Measurements from ENCODE around the gene BPIFB1. TPM values are rescaled to one million over a fixed set of nuclear protein-coding genes. Genes with fewer than 3 reads are reported as not detected.

BPIFB1 gene
- total and polyA plus RNA-seq, 2 experiments from 2014 or later, result not detected

GRCh38 chr20:33291416-33291815 is 8.4 kb downstream of the BPIFB1 start:
- peaks cover 2% of the 10 kb centered on the region; the same call in 1 of the 2 replicates for H3F3A ChIP-seq (ENCODE audit: insufficient read depth)
- H3K4me1 ChIP-seq (ENCODE audit: insufficient read depth), result no peaks in the 10 kb centered on the region
- no peak overlapping the region for H3K4me3 ChIP-seq
- H3K4me2 ChIP-seq (ENCODE audit: unreplicated experiment), result no peak overlapping the region
- peaks cover 35% of the 10 kb centered on the region for H3K27me3 ChIP-seq (replicated peaks; ENCODE audit: insufficient read depth)
- H3K27ac ChIP-seq, result no peak overlapping the region
- no peaks in the 10 kb centered on the region for H3K36me3 ChIP-seq (ENCODE audit: low read depth)
- no peaks in the 10 kb centered on the region for H3K9me2 ChIP-seq (ENCODE audit: insufficient read depth)
- no peak overlapping the region for H2AFZ ChIP-seq
- 57 to 62% methylated on average over 8 of the region's 8 CpGs for WGBS, 2 experiments (ENCODE audit: low coverage in 1 of 2, low lambda C conversion rate in 2 of 2, missing lambda C conversion rate in 2 of 2)
- no peaks in the 10 kb centered on the region for H3K79me2 ChIP-seq (ENCODE audit: insufficient read depth)
- no peak overlapping the region for H3K9ac ChIP-seq
- no peaks in the 10 kb centered on the region for H4K20me1 ChIP-seq (ENCODE audit: insufficient read depth)
- TF ChIP-seq EZH2phosphoT487 (IDR thresholded peaks at IDR 0.05; ENCODE audit: insufficient read depth, low read depth) (no peak), EZH2 (IDR thresholded peaks at IDR 0.05; ENCODE audit: insufficient read depth, poor library complexity, severe bottlenecking) (no peak)
- H3K9me3 ChIP-seq (ENCODE audit: low read depth), result no peaks in the 10 kb centered on the region
- in situ Hi-C loops (cut with MboI), result no loop called here
- DNase-seq, result no peak

- Histone ChIP-seq H3K9me3 (ENCODE audit: low read depth) (no peaks in the 10 kb centered on the region), H3K27ac (no peak overlapping the region), H3K4me3 (no peak overlapping the region), H3F3A (ENCODE audit: insufficient read depth) (peaks cover 5% of the 10 kb centered on the region; the same call in 1 of the 2 replicates), H2AFZ (no peak overlapping the region), H3K9me2 (ENCODE audit: insufficient read depth) (no peaks in the 10 kb centered on the region), H3K4me1 (ENCODE audit: insufficient read depth) (no peaks in the 10 kb centered on the region), H3K36me3 (ENCODE audit: low read depth) (no peaks in the 10 kb centered on the region), H4K20me1 (ENCODE audit: insufficient read depth) (no peaks in the 10 kb centered on the region), H3K27me3 (replicated peaks; ENCODE audit: insufficient read depth) (peaks cover 32% of the 10 kb centered on the region), H3K79me2 (ENCODE audit: insufficient read depth) (no peaks in the 10 kb centered on the region), H3K4me2 (ENCODE audit: unreplicated experiment) (no peak overlapping the region), H3K9ac (no peak overlapping the region)
- no peak for TF ChIP-seq EZH2 (IDR thresholded peaks at IDR 0.05; ENCODE audit: insufficient read depth, poor library complexity, severe bottlenecking)
- no peak for TF ChIP-seq EZH2phosphoT487 (IDR thresholded peaks at IDR 0.05; ENCODE audit: insufficient read depth, low read depth)
- 7 to 8% methylated on average over 7 of the region's 7 CpGs for WGBS, 2 experiments (ENCODE audit: low coverage in 1 of 2, low lambda C conversion rate in 2 of 2, missing lambda C conversion rate in 2 of 2)
- DNase-seq, result peak; percentile 36
- in situ Hi-C loops (cut with MboI), result no loop called here
Measured at GRCh38 chr20:33291830-33292355, 8.9 kb downstream of the BPIFB1 start.

- 25 to 38% methylated on average over 3 of the region's 3 CpGs for whole genome bisulfite sequencing, 2 experiments (ENCODE audit: low coverage in 1 of 2, low lambda C conversion rate in 2 of 2, missing lambda C conversion rate in 2 of 2)
- peak; percentile 54 for DNase-seq
- no peaks in the 10 kb centered on the region for H3K9me3 ChIP-seq (ENCODE audit: low read depth)
- in situ Hi-C loops (cut with MboI), result no loop called here
- peaks cover 15% of the 10 kb centered on the region; the same call in 1 of the 2 replicates for H3F3A ChIP-seq (ENCODE audit: insufficient read depth)
- H3K27ac ChIP-seq, result no peak overlapping the region
- no peak for TF ChIP-seq EZH2 (IDR thresholded peaks at IDR 0.05; ENCODE audit: insufficient read depth, poor library complexity, severe bottlenecking)
- TF ChIP-seq EZH2phosphoT487 (IDR thresholded peaks at IDR 0.05; ENCODE audit: insufficient read depth, low read depth), result no peak
- no peak overlapping the region for H3K4me3 ChIP-seq
- H3K4me1 ChIP-seq (ENCODE audit: insufficient read depth), result peaks cover 6% of the 10 kb centered on the region; the same call in 1 of the 2 replicates
- no peaks in the 10 kb centered on the region for H4K20me1 ChIP-seq (ENCODE audit: insufficient read depth)
- H3K27me3 ChIP-seq (replicated peaks; ENCODE audit: insufficient read depth), result peaks cover 17% of the 10 kb centered on the region
- no peak overlapping the region for H2AFZ ChIP-seq
- H3K36me3 ChIP-seq (ENCODE audit: low read depth), result no peaks in the 10 kb centered on the region
- H3K4me2 ChIP-seq (ENCODE audit: unreplicated experiment), result no peak overlapping the region
- no peaks in the 10 kb centered on the region for H3K9me2 ChIP-seq (ENCODE audit: insufficient read depth)
- H3K79me2 ChIP-seq (ENCODE audit: insufficient read depth), result no peaks in the 10 kb centered on the region
- H3K9ac ChIP-seq, result no peak overlapping the region
Measured at GRCh38 chr20:33296206-33296605, 13.2 kb downstream of the BPIFB1 start.

- Histone ChIP-seq H3F3A (ENCODE audit: insufficient read depth) (peaks cover 22% of the 10 kb centered on the region; the same call in 1 of the 2 replicates), H3K36me3 (ENCODE audit: low read depth) (no peaks in the 10 kb centered on the region), H3K9ac (no peak overlapping the region), H3K4me3 (no peak overlapping the region), H3K27ac (no peak overlapping the region), H3K9me3 (ENCODE audit: low read depth) (no peaks in the 10 kb centered on the region), H3K4me1 (ENCODE audit: insufficient read depth) (peaks cover 6% of the 10 kb centered on the region; the same call in 1 of the 2 replicates), H3K4me2 (ENCODE audit: unreplicated experiment) (no peak overlapping the region), H3K9me2 (ENCODE audit: insufficient read depth) (no peaks in the 10 kb centered on the region), H3K79me2 (ENCODE audit: insufficient read depth) (no peaks in the 10 kb centered on the region), H3K27me3 (replicated peaks; ENCODE audit: insufficient read depth) (peaks cover 8% of the 10 kb centered on the region), H2AFZ (no peak overlapping the region), H4K20me1 (ENCODE audit: insufficient read depth) (no peaks in the 10 kb centered on the region)
- in situ Hi-C loops (cut with MboI), result no loop called here
- DNase-seq, result peak; percentile 23
- no peak for TF ChIP-seq EZH2phosphoT487 (IDR thresholded peaks at IDR 0.05; ENCODE audit: insufficient read depth, low read depth)
- no peak for TF ChIP-seq EZH2 (IDR thresholded peaks at IDR 0.05; ENCODE audit: insufficient read depth, poor library complexity, severe bottlenecking)
- WGBS, 2 experiments (ENCODE audit: low coverage in 1 of 2, low lambda C conversion rate in 2 of 2, missing lambda C conversion rate in 2 of 2), result 73 to 75% methylated on average over 11 of the region's 11 CpGs
Measured at GRCh38 chr20:33298391-33298790, 15.4 kb downstream of the BPIFB1 start.
